Measurements from ENCODE around the gene ARSK.

ARSK gene, protein sequence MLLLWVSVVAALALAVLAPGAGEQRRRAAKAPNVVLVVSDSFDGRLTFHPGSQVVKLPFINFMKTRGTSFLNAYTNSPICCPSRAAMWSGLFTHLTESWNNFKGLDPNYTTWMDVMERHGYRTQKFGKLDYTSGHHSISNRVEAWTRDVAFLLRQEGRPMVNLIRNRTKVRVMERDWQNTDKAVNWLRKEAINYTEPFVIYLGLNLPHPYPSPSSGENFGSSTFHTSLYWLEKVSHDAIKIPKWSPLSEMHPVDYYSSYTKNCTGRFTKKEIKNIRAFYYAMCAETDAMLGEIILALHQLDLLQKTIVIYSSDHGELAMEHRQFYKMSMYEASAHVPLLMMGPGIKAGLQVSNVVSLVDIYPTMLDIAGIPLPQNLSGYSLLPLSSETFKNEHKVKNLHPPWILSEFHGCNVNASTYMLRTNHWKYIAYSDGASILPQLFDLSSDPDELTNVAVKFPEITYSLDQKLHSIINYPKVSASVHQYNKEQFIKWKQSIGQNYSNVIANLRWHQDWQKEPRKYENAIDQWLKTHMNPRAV

DNA sequence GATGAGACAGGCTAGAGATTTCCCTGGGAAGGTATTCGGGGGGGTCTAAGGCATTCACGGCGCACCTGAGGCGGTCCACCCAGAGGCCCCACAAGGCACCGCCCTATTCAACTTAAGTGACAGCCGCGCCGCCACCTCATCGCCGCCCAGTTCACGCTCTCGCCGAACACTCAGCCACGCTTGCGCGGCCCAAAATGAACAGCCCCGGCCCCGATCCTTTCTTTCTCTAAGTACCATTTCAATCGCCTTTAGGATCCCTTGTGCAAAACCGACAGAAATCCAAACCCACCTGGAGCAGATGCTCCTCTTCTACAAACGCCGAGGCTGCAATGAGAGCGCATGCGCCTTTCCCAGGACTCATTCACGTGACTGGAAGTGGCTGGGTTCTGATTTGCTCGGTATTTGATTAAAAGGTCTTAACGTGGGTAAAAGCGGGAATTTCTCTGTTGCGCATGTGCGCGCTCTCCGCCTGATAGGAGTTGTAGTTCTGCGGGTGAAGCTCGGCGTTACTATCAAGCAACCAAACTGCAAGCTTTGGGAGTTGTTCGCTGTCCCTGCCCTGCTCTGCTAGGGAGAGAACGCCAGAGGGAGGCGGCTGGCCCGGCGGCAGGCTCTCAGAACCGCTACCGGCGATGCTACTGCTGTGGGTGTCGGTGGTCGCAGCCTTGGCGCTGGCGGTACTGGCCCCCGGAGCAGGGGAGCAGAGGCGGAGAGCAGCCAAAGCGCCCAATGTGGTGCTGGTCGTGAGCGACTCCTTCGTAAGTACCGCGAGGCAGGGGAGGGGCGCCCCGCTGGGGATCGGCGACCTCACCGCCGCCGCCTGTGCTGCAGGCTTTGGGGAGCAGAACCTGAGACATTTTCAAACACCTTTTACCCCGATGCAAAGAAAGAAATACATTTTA, at the start of gene ARSK, which contains the start of gene SKIC3:
TSS of gene ARSK (plus strand) at position 455 of the 902 bp plus-strand sequence. CDS start at position 633, 178 bp downstream.
TSS of gene SKIC3 (minus strand) at position 331 of the 902 bp plus-strand sequence. CDS start 7,827 bp downstream, outside the sequence.
- DNase-seq = peak; percentile 98

DNA sequence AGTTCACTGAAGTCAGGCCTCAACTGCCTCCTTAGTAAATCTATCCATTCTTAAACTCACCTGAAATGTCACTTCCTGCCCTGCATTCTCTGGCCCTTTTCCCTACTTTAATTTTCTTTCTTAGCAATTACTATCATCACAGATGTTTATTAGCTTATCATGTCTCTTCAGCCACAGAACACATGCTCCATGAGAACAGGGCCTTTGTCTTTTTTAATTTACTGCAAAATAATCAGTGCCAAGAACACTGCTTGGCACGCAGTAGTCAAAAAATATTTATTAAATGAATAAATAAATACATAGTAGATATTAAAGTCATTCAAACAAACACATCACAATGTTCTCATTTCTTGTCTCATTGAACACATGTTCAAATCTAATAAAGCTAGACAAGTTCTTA, 46.4 kb upstream of the ARSK start:
- no peak for DNase-seq

DNA sequence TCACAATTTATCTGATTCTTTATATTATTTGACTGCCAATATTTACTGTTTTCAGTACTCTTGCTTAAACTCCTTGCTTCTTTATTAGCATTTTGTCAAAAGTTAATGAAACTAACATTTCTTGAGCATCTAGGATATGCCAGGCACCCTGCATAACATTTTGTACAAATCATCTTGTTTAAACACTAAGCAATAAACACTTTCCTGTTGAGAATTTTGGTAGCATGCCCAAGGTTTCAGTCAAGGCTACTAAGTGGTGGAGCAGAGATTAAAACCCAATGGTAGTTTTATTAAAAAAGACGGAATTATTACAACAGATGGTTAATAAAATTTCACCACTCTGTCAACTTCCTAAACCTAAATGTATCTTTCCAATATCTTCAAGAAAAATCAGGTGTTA, 43.3 kb upstream of the ARSK start:
- no peak for DNase-seq

DNA sequence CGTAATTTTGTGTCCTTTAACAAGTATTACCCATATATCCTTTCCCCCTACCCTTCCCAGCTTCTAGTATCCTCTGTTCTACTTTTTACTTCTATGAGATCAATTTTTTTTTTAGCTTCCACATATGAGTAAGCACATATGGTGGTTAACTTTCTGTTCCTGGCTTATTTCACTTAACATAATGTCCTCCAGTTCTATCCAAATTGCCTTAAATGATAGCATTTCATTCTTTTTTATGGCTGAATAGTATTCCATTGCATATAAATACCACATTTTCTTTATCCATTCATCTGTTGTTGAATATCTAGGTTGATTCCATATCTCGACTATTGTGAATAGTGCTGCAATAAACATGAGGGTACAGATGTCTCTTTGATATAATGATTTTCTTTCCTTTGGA, 36.5 kb upstream of the ARSK start:
- no peak for DNase-seq

DNA sequence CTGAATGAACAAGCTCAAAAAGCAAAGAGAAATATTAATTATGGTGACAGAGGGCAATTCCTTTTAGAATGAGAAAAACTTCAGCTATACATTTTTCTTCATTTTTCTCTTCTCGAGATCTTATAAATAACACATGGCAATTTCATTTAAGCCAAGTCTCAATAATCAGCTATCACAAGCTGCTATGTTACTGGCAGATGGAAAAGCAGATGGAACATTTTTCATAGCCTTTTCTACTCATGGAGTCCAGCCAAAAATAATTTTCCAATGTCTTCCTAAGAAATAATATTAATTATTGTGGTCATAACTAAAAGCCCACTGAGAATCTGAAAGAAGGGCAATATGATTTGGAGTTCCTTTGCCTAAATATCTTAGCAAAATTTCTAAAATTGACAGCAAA, 35.8 kb upstream of the ARSK start:
- no peak for DNase-seq

DNA sequence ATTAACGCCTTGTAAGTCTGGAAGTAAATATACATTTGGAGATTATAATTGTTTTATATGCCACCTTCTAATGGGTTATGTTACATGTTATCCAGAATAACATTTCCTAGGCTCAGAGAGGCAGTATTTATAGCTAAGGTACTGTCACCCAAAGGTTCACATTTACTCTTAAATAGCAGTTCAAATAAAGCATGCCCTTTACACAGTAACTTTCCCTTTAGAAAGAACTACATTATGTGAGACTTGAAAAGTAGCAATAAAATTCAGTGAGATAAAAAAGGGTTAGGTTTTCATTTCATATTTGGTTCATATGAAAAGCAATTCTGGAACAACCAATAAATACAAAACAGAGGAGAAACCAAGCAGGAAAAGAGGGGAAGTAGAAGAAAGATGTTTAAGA, 35.2 kb upstream of the ARSK start:
- no peak for DNase-seq

DNA sequence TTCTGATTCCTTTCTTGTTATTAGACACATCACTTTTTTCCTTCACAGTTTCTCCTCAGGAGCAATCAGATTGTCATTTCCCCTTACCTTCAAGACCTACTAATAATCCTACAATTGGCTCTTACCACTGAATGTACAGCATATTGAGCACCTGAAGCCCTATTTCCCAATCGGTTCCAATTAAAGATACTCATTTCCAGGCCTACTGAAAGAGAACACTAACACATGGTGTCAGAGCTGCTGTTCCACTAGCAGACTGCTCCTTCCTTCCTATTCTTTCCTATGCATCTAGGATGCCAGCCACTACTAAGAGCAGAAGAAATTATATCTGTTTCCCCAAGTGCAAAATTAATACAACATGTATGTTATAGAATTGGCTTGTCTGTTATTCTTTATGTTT, 34.7 kb upstream of the ARSK start:
- DNase-seq = no peak

DNA sequence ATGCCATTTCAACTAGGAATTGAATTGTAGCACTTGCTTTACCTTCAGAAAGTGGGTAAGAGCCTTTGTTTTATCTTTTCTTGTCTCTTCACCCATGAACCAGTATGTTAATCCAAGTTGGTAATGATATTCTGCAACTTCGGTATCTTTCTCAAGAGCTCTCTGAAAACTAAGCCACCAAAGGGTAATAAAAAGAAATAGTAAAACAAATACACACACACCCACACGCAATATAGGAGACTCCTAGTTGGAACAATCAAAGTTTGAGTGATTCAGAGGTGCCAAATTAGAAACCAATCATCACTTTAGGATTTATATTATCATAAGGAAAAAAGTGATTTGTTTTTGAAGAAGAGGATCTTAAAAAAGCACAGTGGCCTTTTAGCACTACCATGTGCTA, 30.5 kb upstream of the ARSK start:
- no peak for DNase-seq

DNA sequence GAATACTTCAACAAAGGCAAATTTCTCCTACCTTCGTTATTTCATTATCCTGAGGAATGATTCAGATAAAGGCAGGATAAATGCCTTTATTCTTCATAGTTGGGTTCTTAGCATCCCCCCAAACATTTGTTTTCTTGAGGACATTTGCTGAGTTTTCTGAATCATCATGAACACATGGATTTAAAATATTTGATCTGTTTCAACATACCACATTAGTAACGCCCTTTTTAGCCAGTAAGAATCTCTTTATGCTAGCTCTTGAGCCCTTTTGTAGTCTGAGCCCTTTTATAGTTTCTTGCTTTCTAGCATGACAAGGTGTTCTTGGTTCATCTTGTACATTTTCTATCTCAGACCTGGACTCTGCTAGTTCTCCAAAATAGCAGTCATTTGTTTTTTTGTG, 28.0 kb upstream of the ARSK start:
- DNase-seq = no peak

DNA sequence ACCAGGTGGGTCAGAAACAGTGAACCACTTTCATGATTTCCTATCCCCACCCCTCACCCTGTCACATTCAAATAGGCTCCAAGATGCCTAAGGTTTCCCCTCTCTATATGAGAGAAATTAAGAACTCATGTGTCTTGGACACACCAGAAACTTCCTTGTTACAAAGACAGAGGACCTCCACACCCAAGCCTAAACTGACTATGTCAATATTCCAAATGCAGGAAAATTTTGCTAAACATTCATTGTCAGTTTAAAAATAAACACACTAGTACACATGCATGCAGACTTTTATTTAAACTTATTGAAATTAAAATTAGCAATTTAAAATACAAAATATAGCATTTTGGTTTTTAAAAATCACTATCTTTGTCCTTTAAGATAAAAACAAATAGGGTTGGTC, 26.3 kb upstream of the ARSK start:
- no peak for DNase-seq

DNA sequence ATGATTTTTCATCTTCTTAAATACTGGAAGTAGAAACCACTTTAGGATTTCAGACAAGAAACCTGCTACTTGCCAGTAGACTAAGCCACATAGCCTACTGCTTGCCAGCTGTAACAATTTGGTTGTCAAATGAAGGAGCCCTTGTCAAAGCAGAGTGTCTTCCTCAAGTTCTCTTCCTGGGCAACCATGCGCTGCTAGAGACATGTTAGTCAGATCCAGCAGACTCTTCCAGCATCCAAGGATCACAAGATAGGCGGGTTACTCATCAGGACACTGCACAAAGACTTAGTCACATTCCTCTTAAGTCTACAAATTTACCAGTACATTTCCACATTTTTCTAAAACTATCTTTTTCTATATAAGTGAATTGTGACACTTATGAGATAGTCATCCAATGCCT, 24.5 kb upstream of the ARSK start:
- DNase-seq = no peak

DNA sequence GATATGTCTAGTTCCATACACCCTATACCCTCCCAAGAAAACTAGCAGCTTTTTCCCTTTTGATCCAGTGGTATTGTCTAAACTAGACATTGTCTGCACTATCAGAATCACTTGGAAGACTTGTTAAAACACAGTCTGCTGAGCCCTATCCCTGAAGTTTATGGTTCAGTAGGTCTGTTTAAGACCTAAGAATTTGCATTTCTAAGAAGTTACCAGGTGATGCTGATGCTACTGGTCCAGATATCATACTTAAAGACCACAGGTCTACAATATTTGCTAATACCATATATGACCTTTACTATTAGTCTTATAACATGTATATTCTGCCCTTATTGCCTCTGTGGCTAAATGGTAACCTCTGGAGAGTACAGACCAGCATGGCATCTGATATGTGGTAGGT, 23.4 kb upstream of the ARSK start:
- no peak for DNase-seq

DNA sequence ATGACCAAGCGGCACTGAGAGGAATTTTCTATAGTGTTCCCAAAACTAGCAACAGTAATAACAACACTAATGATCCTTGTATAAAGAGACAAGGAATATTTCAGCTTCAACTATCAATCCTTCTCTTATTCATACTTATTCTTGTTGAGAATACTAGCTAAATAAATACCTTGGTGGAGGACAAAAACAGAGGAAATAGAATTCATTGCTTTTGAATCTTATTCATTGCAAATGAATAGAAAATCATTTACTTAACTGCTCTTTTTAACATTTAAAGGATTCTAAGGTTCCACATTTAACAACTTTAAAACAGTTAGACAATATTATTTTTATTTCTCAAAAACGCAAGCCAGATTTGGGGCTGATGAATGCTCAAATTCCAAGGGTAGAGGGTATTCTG, 22.5 kb upstream of the ARSK start:
- no peak for DNase-seq

DNA sequence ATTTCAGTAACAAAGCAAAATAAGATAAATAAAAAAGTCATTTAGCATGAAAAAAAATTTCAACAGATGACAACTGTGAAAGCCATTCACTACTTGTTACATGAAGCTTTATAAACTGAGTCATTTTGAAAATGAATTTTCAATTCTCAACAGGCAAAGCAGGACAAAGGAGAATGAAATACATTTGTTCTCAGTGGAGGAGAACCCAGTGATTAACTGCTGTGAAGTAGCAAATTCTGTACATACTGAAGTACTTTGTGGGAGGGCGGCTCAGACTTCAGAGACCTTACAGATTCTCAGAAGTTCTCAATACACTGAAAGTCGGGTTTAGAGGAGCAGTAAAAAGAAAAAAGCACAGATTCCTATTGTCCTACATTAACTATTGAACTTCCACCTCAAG, 21.8 kb upstream of the ARSK start:
- DNase-seq = no peak

DNA sequence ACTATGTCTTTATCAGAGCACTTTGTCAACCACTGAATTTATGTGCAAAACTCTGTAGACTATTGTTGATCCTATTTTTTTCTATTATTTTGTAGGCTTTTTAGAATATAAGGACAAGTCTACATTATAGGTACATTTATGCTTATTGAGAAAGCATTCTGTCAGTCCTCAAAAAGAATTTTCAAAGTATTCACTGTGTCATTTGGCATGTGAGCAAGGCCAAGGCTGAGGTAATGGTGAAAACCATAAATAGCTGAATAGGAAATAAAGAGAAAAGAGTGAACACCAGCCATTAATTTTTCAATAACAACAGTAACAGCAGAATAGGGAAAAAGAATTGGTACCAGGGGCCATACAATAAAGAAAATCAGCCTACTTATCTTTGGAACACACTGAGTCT, 21.1 kb upstream of the ARSK start:
- no peak for DNase-seq

DNA sequence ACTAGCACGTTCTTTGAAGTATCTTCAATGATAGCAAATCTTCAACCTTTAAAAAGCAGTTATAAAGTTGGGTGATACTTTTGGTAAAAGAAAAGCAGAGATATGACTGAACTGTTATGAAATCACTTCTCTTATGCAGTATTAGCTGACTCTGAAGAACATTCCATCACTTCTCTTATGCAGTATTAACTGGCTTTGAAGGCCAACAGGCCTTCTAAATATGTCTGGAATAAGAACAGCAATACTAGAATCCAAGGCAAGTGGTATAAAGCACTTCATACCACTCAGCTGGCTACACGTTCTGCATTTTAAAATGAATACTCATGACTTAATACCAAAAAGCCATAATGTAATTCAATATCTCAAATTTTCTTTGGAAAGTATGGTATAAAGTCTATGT, 17.4 kb upstream of the ARSK start:
- DNase-seq = no peak

DNA sequence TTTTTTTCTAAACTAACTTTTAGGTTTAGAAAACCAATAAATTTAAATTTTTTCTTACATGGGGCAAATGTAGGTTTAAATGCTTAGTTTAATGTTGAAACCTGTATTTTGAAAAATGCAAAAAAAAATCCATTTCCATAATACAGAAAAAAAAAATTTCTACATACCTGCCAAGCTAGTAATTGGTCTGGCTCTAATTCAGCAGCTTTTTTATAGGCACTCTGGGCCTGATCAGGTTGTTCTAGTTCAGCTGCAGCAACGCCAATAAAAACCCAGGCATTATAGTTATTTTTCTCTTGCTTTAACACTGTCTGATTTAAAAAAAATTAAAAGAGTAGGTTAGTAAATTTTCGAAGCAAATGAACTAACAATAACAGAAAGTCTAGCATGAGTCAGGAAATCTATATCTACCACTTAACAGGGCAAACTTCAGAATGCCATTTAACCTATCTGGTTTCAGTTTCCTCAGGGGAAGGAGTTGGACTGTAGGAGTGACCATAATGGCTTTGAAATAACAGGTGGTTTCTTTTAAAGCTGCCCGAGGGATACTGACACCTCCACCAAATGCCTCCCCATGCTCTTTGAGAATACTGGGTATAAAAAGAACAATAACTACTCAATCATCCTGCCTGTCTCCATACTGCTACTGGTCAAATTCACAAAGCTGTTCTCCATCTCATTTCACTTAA, 11.7 kb upstream of the ARSK start:
- no peak for DNase-seq

DNA sequence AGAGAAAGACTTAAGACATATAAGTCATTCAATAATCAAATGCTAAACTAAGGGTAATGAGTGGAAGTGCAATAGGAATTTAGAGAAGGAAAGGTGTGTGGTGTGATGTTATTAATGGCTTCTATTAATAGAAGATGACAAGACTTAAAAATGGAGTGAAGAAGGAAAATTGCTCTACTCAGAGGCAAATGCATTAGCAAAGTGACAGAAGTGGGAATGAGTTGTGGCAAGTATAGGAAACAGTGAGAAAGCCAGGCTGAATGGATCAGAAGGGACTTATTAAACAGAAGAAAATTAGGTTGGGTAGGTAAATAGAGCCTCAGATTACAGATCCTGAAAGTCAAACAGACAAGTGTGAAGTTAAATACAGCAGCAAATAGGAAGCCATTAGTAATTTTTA, 5.9 kb upstream of the ARSK start:
- no peak for DNase-seq

DNA sequence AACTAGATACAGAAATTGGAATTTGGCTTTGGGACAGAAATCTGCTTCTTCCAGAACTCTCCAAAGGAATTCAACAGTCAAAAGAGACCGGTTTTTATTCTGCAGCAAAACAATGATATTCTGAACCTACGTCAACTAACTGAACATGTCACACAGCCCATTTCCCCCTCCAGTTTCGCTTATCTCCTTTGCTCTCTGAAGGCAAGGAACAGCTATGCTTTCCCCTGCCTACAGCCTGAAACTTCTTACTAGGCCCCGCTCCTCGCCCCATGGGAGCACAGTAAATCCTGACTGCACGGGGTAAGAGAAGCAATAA, 612 bp upstream of the ARSK start:
- DNase-seq = no peak

DNA sequence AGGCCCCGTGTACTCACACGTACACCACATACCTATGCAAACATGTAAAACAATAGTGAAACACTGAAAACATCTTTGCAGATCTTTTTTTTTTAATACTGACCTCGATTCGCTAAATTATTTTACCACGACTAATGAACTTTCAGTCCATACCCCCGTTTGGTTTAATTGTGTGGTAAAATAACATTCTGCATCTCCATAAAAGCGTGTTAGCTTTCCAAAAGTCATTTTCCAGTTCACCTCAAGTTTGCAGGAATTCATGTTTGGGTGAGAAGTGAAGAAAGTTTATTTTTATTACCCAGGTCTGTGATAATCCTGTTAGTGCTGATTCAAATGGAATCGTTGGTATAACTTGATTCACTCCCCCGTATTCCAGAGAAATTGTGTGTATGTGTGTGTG, 652 bp downstream of the ARSK start:
- DNase-seq = peak; percentile 44

DNA sequence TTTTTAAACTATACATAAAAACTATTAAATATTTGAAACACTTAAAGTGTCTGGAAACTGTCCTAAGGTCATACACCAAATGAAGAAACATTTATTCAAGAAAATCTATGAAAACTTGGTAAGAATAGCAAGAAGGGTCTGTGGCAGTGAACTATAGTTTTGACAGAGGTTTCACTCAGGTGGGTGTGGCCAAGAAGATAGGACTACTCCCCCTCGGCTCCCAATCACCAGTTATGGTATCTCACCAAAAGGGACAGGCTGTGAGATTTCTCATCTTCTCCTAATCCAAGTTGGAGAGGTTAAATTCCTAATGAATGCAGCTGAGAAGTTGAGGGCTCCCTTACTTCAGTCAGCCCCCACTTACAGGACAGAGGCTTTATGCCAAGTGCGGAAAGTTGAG, 2.9 kb downstream of the ARSK start:
- no peak for DNase-seq

DNA sequence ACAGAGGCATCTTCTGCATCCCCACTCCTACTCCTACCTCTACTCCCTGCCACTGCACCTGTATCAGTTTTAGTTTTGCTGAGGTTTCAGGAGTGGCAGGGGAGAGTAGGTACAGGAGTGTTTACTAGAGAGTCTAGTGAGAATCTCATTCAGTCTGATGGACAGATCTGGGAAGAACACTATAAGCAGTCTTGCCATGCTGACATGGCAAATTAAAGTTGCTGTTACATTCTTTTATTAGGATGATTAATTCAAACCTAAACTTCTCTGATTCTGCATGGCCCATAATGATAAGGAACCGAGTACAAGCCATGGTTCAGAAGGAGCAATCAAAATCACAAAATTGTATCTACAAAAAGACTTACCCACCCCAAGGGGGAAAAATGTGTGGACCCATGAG, 7.4 kb downstream of the ARSK start:
- DNase-seq = no peak

DNA sequence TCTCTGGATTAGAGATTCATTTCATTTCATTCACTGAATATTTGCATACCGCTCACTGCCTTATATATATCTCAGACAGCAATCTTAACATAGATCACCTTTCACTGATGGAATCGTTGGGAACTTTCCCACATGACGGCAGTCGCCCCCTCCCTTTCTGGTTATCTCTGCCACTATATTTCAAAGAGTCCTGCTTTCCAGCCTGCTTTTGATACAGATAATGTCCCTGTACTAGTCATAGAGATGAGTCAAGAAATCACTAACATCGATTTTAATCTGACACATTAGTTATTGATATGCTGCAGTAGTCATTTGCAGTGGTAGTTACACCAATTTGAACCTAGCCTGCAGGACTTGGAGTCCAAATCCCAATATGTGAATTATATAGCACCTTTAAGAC, 8.5 kb downstream of the ARSK start:
- DNase-seq = no peak
